Endometrial microvascular endothelial cells (primary cell): ENCODE data around the gene CHI3L1. TPM values are rescaled to one million over a fixed set of nuclear protein-coding genes. Genes with fewer than 3 reads are reported as not detected.

ENCODE experiments used
- in situ Hi-C: cut with HindIII; loops from 2 replicates; pipeline ENCODE4 v1.10.0; 2017; ENCODE audit warnings: low sequenced_read_pairs, low pct_unique_long_range_greater_than_20kb; ENCODE audit errors: inconsistent ontology term
- total RNA-seq: library from RNA; depleted of rRNA; stranded (reverse); fragments of >200 nt; gene quantifications from one replicate; pipeline ENCODE4 v1.2.3, GENCODE V29; 2015; ENCODE audit errors: inconsistent ontology term

Gene CHI3L1
- total RNA-seq, 1 donor from 2014 or later = not detected

- in situ Hi-C loops = no loop called here
These were observed 27.4 kb downstream of the CHI3L1 start for GRCh38 chr1:203158960-203159665.

GRCh38 chr1:203158423-203158822 lies 28.1 kb downstream of the CHI3L1 start:
- in situ Hi-C loops = no loop called here

- in situ Hi-C loops = no loop called here
These were observed 30.2 kb downstream of the CHI3L1 start for GRCh38 chr1:203156280-203156679.

- in situ Hi-C loops = no loop called here
These were observed 32.3 kb downstream of the CHI3L1 start for GRCh38 chr1:203153989-203154821.

- in situ Hi-C loops = no loop called here
These were observed 33.2 kb downstream of the CHI3L1 start for GRCh38 chr1:203153051-203153988.

- in situ Hi-C loops = no loop called here
These were observed 34.1 kb downstream of the CHI3L1 start for GRCh38 chr1:203152158-203153034.

GRCh38 chr1:203151362-203152157 lies 34.9 kb downstream of the CHI3L1 start:
- in situ Hi-C loops = no loop called here

GRCh38 chr1:203150511-203151297 lies 35.8 kb downstream of the CHI3L1 start:
- in situ Hi-C loops = no loop called here

GRCh38 chr1:203149188-203149840 lies 37.2 kb downstream of the CHI3L1 start:
- in situ Hi-C loops = loop anchor here (25.0 kb wide), 1 partner anchor 112 kb away; the partner anchor contains the start of gene PPFIA4

- in situ Hi-C loops = loop anchor here (25.0 kb wide), 1 partner anchor 111 kb away; the partner anchor contains the start of gene PPFIA4
These were observed 37.9 kb downstream of the CHI3L1 start for GRCh38 chr1:203148579-203148978.

- in situ Hi-C loops = loop anchor here (25.0 kb wide), 1 partner anchor 111 kb away; the partner anchor contains the start of gene PPFIA4
These were observed 38.4 kb downstream of the CHI3L1 start for GRCh38 chr1:203148127-203148526.

GRCh38 chr1:203147376-203147775 lies 39.1 kb downstream of the CHI3L1 start:
- in situ Hi-C loops = loop anchor here (25.0 kb wide), 1 partner anchor 110 kb away; the partner anchor contains the start of gene PPFIA4

GRCh38 chr1:203146537-203146936 lies 40.0 kb downstream of the CHI3L1 start:
- in situ Hi-C loops = loop anchor here (25.0 kb wide), 1 partner anchor 109 kb away; the partner anchor contains the start of gene PPFIA4

- in situ Hi-C loops = loop anchor here (25.0 kb wide), 1 partner anchor 109 kb away; the partner anchor contains the start of gene PPFIA4
These were observed 40.5 kb downstream of the CHI3L1 start for GRCh38 chr1:203146042-203146369.

- in situ Hi-C loops = loop anchor here (25.0 kb wide), 1 partner anchor 108 kb away; the partner anchor contains the start of gene PPFIA4
These were observed 41.0 kb downstream of the CHI3L1 start for GRCh38 chr1:203145321-203146041.
